NCI-H2107 treated with DMSO at 0.1 percent for 48 hours (cell line): ENCODE results near the gene EFCAB6.
A peak's percentile ranks its signal among the peaks of the same experiment; 100 is the strongest.

Source experiments
- DNase-seq: peaks from one replicate; lab custom pipeline; 2025; ENCODE audit not compliant: unreplicated experiment; lab: John Stamatoyannopoulos, UW

EFCAB6 gene

GRCh38 chr22:43812149-43812842, at the start of gene EFCAB6:
Gene EFCAB6, minus strand, starts transcription at chr22:43812305. Its CDS starts 29,987 bp downstream, at chr22:43782318.
- DNase-seq, result peak; percentile 66

GRCh38 chr22:43861529-43861928, 49.4 kb upstream of the EFCAB6 start:
- DNase-seq, result no peak

GRCh38 chr22:43860831-43861230, 48.7 kb upstream of the EFCAB6 start:
- DNase-seq, result no peak

GRCh38 chr22:43860126-43860525, 48.0 kb upstream of the EFCAB6 start:
- DNase-seq, result no peak

- no peak for DNase-seq
Observed at GRCh38 chr22:43859621-43860020, 47.5 kb upstream of the EFCAB6 start.

GRCh38 chr22:43859176-43859575, 47.1 kb upstream of the EFCAB6 start:
- no peak for DNase-seq

- peak; percentile 53 for DNase-seq
Observed at GRCh38 chr22:43858156-43858895, 46.2 kb upstream of the EFCAB6 start.

- DNase-seq, result no peak
Observed at GRCh38 chr22:43857367-43857766, 45.3 kb upstream of the EFCAB6 start.

- DNase-seq, result no peak
Observed at GRCh38 chr22:43855431-43855830, 43.3 kb upstream of the EFCAB6 start.

GRCh38 chr22:43854786-43855271, 42.7 kb upstream of the EFCAB6 start:
- DNase-seq, result no peak

- DNase-seq, result no peak
Observed at GRCh38 chr22:43854121-43854785, 42.1 kb upstream of the EFCAB6 start.

- no peak for DNase-seq
Observed at GRCh38 chr22:43853328-43853931, 41.3 kb upstream of the EFCAB6 start.

GRCh38 chr22:43852573-43853327, 40.6 kb upstream of the EFCAB6 start:
- no peak for DNase-seq

GRCh38 chr22:43851979-43852307, 39.8 kb upstream of the EFCAB6 start:
- no peak for DNase-seq

GRCh38 chr22:43851058-43851978, 39.2 kb upstream of the EFCAB6 start:
- DNase-seq, result no peak

- no peak for DNase-seq
Observed at GRCh38 chr22:43850529-43850928, 38.4 kb upstream of the EFCAB6 start.

- DNase-seq, result no peak
Observed at GRCh38 chr22:43849731-43850130, 37.6 kb upstream of the EFCAB6 start.

GRCh38 chr22:43848366-43849171, 36.5 kb upstream of the EFCAB6 start:
- peak; percentile 43 for DNase-seq
